G401 (cell line): ENCODE results near the gene OR10V1. TPM values are rescaled to one million over a fixed set of nuclear protein-coding genes. Genes with fewer than 3 reads are reported as not detected.

Experiments used
- DNase-seq: peaks from one replicate; pipeline ENCODE4 v3.0.0-alpha.2; 2015; ENCODE audit warnings: low spot score
- in situ Hi-C: cut with HindIII; loops from 2 replicates; pipeline ENCODE4 v1.10.0; 2016; ENCODE audit warnings: low sequenced_read_pairs, mixed read lengths
- total RNA-seq: library from RNA; depleted of rRNA; stranded (reverse); fragments of >200 nt; shearing (Covaris generic); gene quantifications from 2 replicates; pipeline ENCODE4 v1.2.3, GENCODE V29; 2014; rRNA removed

OR10V1 gene
- total RNA-seq, 1 experiment from 2014 or later = not detected

GRCh38 chr11:59674291-59674690, 39.4 kb downstream of the OR10V1 start:
- in situ Hi-C loops = no loop called here
- DNase-seq = no peak

GRCh38 chr11:59673291-59673690, 40.4 kb downstream of the OR10V1 start:
- no peak for DNase-seq
- in situ Hi-C loops = no loop called here

- in situ Hi-C loops = no loop called here
These were observed 42.2 kb downstream of the OR10V1 start for GRCh38 chr11:59671471-59671870.

GRCh38 chr11:59669611-59670009, 44.0 kb downstream of the OR10V1 start:
- in situ Hi-C loops = no loop called here
- DNase-seq = no peak

More at GRCh38 chr11:59671471-59671870, 42.2 kb downstream of the OR10V1 start:
- no peak for DNase-seq

GRCh38 chr11:59668950-59669610, 44.6 kb downstream of the OR10V1 start, which contains the start of gene PATL1:
Gene PATL1, minus strand, starts transcription at chr11:59669037. Its CDS starts 142 bp downstream, at chr11:59668895.
- DNase-seq = peak; percentile 99
- in situ Hi-C loops = no loop called here

- peak; percentile 19 for DNase-seq
- in situ Hi-C loops = no loop called here
These were observed 45.3 kb downstream of the OR10V1 start for GRCh38 chr11:59668188-59668949.

GRCh38 chr11:59667812-59668187, 45.8 kb downstream of the OR10V1 start:
- DNase-seq = no peak
- in situ Hi-C loops = no loop called here

- in situ Hi-C loops = no loop called here
- DNase-seq = no peak
These were observed 46.7 kb downstream of the OR10V1 start for GRCh38 chr11:59666969-59667368.

Other genes starting within 250 kb of the OR10V1 start
- gene OR4D10, start 240.5 kb downstream of the OR10V1 start, total RNA-seq = not detected in 2 replicates
- not detected in 2 replicates for gene OR4D11, start 210.3 kb downstream of the OR10V1 start, total RNA-seq
- not detected in 2 replicates for gene OR4D9, start 202.3 kb downstream of the OR10V1 start, total RNA-seq
- 66.3 and 74.1 TPM in 2 replicates for gene OSBP, start 98.1 kb downstream of the OR10V1 start, total RNA-seq
- gene PATL1, start 44.8 kb downstream of the OR10V1 start, total RNA-seq = 11.7 and 23.1 TPM in 2 replicates
- 94.1 and 99.1 TPM in 2 replicates for gene STX3, start 41.5 kb upstream of the OR10V1 start, total RNA-seq
- gene MRPL16, start 96.9 kb upstream of the OR10V1 start, total RNA-seq = 103 and 124 TPM in 2 replicates
- not detected in 2 replicates for gene CBLIF, start 131.7 kb upstream of the OR10V1 start, total RNA-seq
- not detected in 2 replicates for gene TCN1, start 152.6 kb upstream of the OR10V1 start, total RNA-seq
- gene OOSP3, start 164.9 kb upstream of the OR10V1 start, total RNA-seq = not detected in 2 replicates
- gene OOSP1, start 224.6 kb upstream of the OR10V1 start, total RNA-seq = not detected in 2 replicates